Adipose tissue (tissue), 3 donors: Measurements from ENCODE around the gene WFDC1. TPM values are rescaled to one million over a fixed set of nuclear protein-coding genes. Genes with fewer than 3 reads are reported as not detected.

Source experiments
- polyA plus RNA-seq, 3 donors: library from polyadenylated mRNA; stranded (reverse); fragments of 200-250 nt; gene quantifications; one replicate each; pipeline ENCODE4 v1.2.3, GENCODE V29; 2013
- donor health status: healthy with polysubstance abuse.
- donor health status: Bipolar disorder and iron deficiency.
- donor health status: healthy.

The WFDC1 gene
- polyA plus RNA-seq, 3 donors = 0.13 to 2.1 (median 1.6) TPM

Other genes with a start within 250 kb of the WFDC1 start
- gene MBTPS1, start 177.9 kb upstream of the WFDC1 start, polyA plus RNA-seq = 10 to 100 TPM; 29.8 to 56.3 (median 46.8) TPM
- 10 to 100 TPM in 1 of 3 donors, 1 to 10 TPM in 2; 4.1 to 14.3 (median 6.4) TPM for gene HSDL1, start 149.7 kb upstream of the WFDC1 start, polyA plus RNA-seq
- 1 to 10 TPM in 2 of 3 donors, under 1 TPM in 1; 0.94 to 1.6 (median 1.6) TPM for gene DNAAF1, start 149.6 kb upstream of the WFDC1 start, polyA plus RNA-seq
- gene TAF1C, start 107.8 kb upstream of the WFDC1 start, polyA plus RNA-seq = 10 to 100 TPM; 31.2 to 63.9 (median 44.7) TPM
- gene ADAD2, start 103.7 kb upstream of the WFDC1 start, polyA plus RNA-seq = 10 to 100 TPM in 1 of 3 donors, under 1 TPM in 2; 0.15 to 14.4 (median 0.76) TPM
- not detected for gene KCNG4, start 54.9 kb upstream of the WFDC1 start, polyA plus RNA-seq
- under 1 TPM in 2 of 3 donors, not detected in 1; 0.06 to 0.15 TPM for gene ATP2C2, start 73.7 kb downstream of the WFDC1 start, polyA plus RNA-seq
- 1 to 10 TPM; 2.5 to 4.2 (median 3.9) TPM for gene MEAK7, start 209.8 kb downstream of the WFDC1 start, polyA plus RNA-seq